ENCODE measurements around the gene GYPA.
"Not testable (repeated sequence)": the region's sequence is repeated elsewhere in the genome, so short reads cannot be mapped to it uniquely, and the experiment has no call there.

DNA sequence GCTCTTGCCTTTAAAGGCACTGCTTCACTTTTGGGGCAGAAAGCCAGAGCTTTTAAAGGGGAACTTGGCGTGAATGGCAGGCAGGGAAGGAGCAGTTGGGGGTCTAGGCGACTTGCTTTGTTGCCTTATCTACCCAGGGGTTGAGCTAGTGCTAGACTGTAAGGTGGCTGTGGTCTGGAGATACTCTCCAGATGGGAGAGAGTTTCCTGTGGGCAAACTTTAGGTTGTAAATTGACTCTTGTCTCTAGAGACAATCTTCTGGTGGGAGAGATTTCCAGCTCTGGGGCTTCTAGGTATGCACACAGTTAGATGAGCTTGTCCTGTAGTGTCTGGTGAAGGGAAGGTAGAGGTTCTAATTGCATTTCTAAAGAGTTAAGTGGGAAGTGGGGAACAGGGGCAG, 61.8 kb downstream of the GYPA start:
- TF ChIP-seq, protein P1, sequence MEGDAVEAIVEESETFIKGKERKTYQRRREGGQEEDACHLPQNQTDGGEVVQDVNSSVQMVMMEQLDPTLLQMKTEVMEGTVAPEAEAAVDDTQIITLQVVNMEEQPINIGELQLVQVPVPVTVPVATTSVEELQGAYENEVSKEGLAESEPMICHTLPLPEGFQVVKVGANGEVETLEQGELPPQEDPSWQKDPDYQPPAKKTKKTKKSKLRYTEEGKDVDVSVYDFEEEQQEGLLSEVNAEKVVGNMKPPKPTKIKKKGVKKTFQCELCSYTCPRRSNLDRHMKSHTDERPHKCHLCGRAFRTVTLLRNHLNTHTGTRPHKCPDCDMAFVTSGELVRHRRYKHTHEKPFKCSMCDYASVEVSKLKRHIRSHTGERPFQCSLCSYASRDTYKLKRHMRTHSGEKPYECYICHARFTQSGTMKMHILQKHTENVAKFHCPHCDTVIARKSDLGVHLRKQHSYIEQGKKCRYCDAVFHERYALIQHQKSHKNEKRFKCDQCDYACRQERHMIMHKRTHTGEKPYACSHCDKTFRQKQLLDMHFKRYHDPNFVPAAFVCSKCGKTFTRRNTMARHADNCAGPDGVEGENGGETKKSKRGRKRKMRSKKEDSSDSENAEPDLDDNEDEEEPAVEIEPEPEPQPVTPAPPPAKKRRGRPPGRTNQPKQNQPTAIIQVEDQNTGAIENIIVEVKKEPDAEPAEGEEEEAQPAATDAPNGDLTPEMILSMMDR (IDR thresholded peaks at IDR 0.05): not testable (repeated sequence)
- not testable (repeated sequence) for TF ChIP-seq POLR2A (IDR thresholded peaks at IDR 0.05)
